ENCODE results near the gene CHST15.

DNA sequence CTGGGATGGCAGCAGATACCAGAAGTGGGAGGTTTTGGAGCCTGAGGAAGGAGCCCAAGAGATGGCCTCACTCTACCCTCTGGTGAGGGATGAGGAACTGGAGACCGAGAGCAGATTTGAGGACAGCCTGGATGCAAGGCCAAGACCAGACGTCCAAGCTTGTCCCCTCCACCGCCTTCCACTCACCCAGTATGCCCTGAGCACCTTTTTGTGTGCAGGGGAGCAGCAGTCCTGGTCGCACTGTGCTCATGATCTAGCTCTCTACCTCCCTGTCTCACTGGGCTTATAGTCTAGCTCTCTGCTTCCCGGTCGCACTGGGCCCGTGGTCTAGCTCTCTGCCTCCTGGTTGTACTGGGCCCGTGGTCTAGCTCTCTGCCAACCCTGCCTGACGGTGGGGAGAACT is 33.6 kb upstream of the CHST15 start:
- TF ChIP-seq, protein P1, sequence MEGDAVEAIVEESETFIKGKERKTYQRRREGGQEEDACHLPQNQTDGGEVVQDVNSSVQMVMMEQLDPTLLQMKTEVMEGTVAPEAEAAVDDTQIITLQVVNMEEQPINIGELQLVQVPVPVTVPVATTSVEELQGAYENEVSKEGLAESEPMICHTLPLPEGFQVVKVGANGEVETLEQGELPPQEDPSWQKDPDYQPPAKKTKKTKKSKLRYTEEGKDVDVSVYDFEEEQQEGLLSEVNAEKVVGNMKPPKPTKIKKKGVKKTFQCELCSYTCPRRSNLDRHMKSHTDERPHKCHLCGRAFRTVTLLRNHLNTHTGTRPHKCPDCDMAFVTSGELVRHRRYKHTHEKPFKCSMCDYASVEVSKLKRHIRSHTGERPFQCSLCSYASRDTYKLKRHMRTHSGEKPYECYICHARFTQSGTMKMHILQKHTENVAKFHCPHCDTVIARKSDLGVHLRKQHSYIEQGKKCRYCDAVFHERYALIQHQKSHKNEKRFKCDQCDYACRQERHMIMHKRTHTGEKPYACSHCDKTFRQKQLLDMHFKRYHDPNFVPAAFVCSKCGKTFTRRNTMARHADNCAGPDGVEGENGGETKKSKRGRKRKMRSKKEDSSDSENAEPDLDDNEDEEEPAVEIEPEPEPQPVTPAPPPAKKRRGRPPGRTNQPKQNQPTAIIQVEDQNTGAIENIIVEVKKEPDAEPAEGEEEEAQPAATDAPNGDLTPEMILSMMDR (IDR thresholded peaks at IDR 0.05) = no peak
- TF ChIP-seq POLR2A (IDR thresholded peaks at IDR 0.05) (no peak), EP300 (IDR thresholded peaks at IDR 0.05) (no peak), POLR2AphosphoS5 (IDR thresholded peaks at IDR 0.05) (no peak)
